ENCODE data around the gene TANGO2.

The TANGO2 gene

DNA sequence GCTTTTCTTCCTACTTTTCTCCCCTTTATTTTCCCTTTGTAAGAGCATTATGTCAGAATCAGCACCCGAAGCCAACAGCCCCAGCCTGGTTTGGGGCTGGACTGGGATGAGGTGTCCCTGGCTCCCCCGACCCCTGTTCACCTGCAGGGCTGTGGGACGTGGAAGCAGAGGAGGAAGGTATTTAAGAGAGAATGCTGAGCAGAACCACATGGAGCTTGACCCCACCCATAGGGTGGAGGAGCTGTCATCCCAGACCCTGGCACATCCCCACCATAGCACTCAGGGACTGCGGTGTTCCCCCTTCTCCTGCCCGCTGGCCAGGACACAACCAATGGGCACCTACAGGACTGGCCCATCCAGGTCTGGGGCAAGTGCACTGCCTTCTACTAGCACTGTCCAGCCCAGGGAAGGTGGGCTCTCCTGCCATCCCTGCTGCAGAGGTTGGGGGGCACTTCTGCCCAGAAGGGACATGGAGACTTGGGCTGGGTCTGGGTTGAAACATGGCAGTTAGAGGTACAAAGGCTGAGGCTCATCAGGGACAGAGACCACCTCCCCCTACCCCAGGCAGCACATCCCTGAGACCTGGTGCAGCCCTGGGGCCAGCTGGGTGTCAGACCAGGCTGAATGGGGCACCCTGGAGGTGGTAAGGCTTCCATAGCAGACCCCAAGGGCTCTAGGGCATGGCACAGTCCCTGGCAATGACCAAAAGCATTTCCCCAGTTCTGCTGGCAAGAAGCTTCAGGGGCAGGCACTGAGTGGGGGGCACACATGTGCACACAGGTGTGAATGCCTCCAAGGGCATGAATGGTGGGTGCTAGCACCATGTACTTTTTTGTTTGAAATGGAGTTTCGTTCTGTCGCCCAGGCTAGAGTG is 19.7 kb downstream of the TANGO2 start:
- H3K4me1 ChIP-seq (ENCODE audit: insufficient read depth, insufficient read length), result peaks cover 4% of the 10 kb centered on the region
- H3K9ac ChIP-seq (ENCODE audit: insufficient read length, low read depth), result no peak overlapping the region
- DNase-seq (ENCODE audit: low read depth, low spot score), result no peak
- H3K9me3 ChIP-seq (ENCODE audit: insufficient read depth, low read length), result no peaks in the 10 kb centered on the region
- H3K36me3 ChIP-seq (ENCODE audit: insufficient read depth, insufficient read length, low read length), result peaks cover 17% of the 10 kb centered on the region
- no peak for TF ChIP-seq YY1 (IDR thresholded peaks at IDR 0.05; ENCODE audit: insufficient read depth, insufficient read length)
- TF ChIP-seq SUZ12 (IDR thresholded peaks at IDR 0.05; ENCODE audit: extremely low read depth, insufficient read depth, insufficient read length), result no peak
- TF ChIP-seq ZNF274 (IDR thresholded peaks at IDR 0.05; ENCODE audit: low read depth, low read length), result no peak
- no peak overlapping the region for H3K4me3 ChIP-seq (ENCODE audit: insufficient read length, low read depth)
- H3K27me3 ChIP-seq (ENCODE audit: insufficient read depth, insufficient read length), result no peaks in the 10 kb centered on the region

DNA sequence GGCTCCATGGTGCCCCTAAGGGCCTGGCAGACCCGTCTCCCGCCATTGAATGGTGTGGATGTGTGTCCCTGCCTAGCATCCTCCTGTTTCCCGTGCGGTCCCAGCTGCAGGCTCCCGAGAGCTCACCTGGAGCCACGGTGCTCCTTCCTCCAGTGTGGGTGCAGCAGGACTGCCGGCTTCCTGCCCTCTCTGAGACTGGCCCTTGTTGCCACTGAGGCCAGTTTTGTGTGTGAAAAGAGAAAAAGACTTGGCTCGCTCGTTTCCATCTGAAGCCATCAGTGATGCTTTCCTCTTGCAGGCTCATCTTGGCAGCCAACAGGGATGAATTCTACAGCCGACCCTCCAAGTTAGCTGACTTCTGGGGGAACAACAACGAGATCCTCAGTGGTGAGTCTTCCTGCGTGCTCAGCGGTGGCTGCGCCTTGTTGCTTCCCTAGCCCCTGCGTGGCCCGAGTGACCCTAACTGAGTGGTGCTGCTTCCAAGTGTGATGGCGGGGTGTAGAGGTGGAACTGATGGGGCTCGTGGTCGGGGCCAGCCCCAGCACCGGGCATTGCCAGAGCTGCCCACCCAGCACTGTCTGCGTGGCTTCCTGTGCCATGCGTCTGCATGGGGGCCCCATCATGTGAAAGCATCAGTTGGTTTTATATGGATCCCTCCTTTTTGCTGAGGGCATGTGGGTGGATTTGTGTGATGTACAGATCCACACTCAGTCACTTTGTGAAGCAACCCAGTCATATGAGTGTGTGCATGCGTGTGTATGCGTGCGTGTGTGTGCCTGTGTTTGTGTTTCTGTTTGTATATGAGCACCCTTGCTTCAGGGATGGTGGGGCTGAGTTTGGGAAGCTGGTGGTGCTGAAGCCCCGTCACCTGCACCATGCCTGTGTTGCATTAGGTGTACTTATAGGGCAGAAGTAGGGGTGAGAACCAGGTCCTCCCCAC is 22.4 kb downstream of the TANGO2 start:
- no peaks in the 10 kb centered on the region for H3K9me3 ChIP-seq (ENCODE audit: insufficient read depth, low read length)
- no peak overlapping the region for H3K4me3 ChIP-seq (ENCODE audit: insufficient read length, low read depth)
- H3K4me1 ChIP-seq (ENCODE audit: insufficient read depth, insufficient read length), result peaks cover 3% of the 10 kb centered on the region
- H3K36me3 ChIP-seq (ENCODE audit: insufficient read depth, insufficient read length, low read length), result peaks cover 11% of the 10 kb centered on the region
- no peak overlapping the region for H3K9ac ChIP-seq (ENCODE audit: insufficient read length, low read depth)
- DNase-seq (ENCODE audit: low read depth, low spot score), result no peak
- no peak for TF ChIP-seq YY1 (IDR thresholded peaks at IDR 0.05; ENCODE audit: insufficient read depth, insufficient read length)
- no peak for TF ChIP-seq SUZ12 (IDR thresholded peaks at IDR 0.05; ENCODE audit: extremely low read depth, insufficient read depth, insufficient read length)
- TF ChIP-seq ZNF274 (IDR thresholded peaks at IDR 0.05; ENCODE audit: low read depth, low read length), result no peak
- no peaks in the 10 kb centered on the region for H3K27me3 ChIP-seq (ENCODE audit: insufficient read depth, insufficient read length)

GRCh38 chr22:20043997-20044342 is 23.1 kb downstream of the TANGO2 start:
- H3K36me3 ChIP-seq (ENCODE audit: insufficient read depth, insufficient read length, low read length), result peaks cover 11% of the 10 kb centered on the region
- H3K9me3 ChIP-seq (ENCODE audit: insufficient read depth, low read length), result peaks cover 2% of the 10 kb centered on the region
- TF ChIP-seq ZNF274 (IDR thresholded peaks at IDR 0.05; ENCODE audit: low read depth, low read length), result no peak
- TF ChIP-seq YY1 (IDR thresholded peaks at IDR 0.05; ENCODE audit: insufficient read depth, insufficient read length), result no peak
- TF ChIP-seq SUZ12 (IDR thresholded peaks at IDR 0.05; ENCODE audit: extremely low read depth, insufficient read depth, insufficient read length), result no peak
- DNase-seq (ENCODE audit: low read depth, low spot score), result no peak
- H3K4me1 ChIP-seq (ENCODE audit: insufficient read depth, insufficient read length), result no peaks in the 10 kb centered on the region
- no peak overlapping the region for H3K4me3 ChIP-seq (ENCODE audit: insufficient read length, low read depth)
- no peak overlapping the region for H3K9ac ChIP-seq (ENCODE audit: insufficient read length, low read depth)
- H3K27me3 ChIP-seq (ENCODE audit: insufficient read depth, insufficient read length), result no peaks in the 10 kb centered on the region

DNA sequence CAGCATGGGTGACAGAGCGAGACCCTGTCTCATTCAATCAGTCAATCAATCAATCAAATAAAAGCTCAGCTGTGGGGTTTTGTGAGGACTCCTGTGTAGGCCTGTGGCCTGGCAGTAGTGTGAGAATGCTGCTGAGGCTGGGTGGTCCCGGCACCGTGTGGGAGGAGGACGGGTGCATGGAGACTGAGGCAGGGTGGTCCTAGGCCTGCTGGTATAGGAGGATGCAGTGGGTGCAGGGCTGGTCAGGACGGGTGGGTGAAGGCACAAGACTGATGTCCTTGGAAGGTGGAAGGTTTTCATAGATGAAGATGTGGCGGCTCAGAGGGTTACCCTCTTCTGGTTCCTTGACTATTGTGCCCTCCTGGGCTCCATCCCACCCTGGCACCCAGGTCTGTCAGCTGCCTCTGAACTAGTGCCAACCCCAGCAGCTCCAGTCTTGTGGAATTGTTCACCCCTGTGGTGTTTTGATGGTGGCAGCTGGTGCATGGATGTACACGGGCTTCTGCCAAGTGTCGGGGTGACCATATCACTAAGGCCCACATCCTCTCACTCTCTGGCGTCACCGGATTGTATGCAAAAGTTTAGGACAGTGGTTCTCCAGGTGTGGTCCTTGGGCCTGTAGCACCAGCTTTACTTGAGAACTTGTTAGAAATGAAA is 23.7 kb downstream of the TANGO2 start:
- Histone ChIP-seq H3K4me1 (ENCODE audit: insufficient read depth, insufficient read length) (no peaks in the 10 kb centered on the region), H3K36me3 (ENCODE audit: insufficient read depth, insufficient read length, low read length) (peaks cover 10% of the 10 kb centered on the region), H3K27me3 (ENCODE audit: insufficient read depth, insufficient read length) (no peaks in the 10 kb centered on the region), H3K9ac (ENCODE audit: insufficient read length, low read depth) (no peak overlapping the region), H3K4me3 (ENCODE audit: insufficient read length, low read depth) (no peak overlapping the region), H3K9me3 (ENCODE audit: insufficient read depth, low read length) (peaks cover 6% of the 10 kb centered on the region)
- no peak for DNase-seq (ENCODE audit: low read depth, low spot score)
- TF ChIP-seq ZNF274 (IDR thresholded peaks at IDR 0.05; ENCODE audit: low read depth, low read length), result no peak
- TF ChIP-seq YY1 (IDR thresholded peaks at IDR 0.05; ENCODE audit: insufficient read depth, insufficient read length), result no peak
- no peak for TF ChIP-seq SUZ12 (IDR thresholded peaks at IDR 0.05; ENCODE audit: extremely low read depth, insufficient read depth, insufficient read length)

GRCh38 chr22:20046730-20047129 is 25.8 kb downstream of the TANGO2 start:
- peaks cover 6% of the 10 kb centered on the region for H3K9me3 ChIP-seq (ENCODE audit: insufficient read depth, low read length)
- H3K9ac ChIP-seq (ENCODE audit: insufficient read length, low read depth), result no peak overlapping the region
- no peaks in the 10 kb centered on the region for H3K27me3 ChIP-seq (ENCODE audit: insufficient read depth, insufficient read length)
- H3K4me1 ChIP-seq (ENCODE audit: insufficient read depth, insufficient read length), result no peaks in the 10 kb centered on the region
- DNase-seq (ENCODE audit: low read depth, low spot score), result no peak
- H3K36me3 ChIP-seq (ENCODE audit: insufficient read depth, insufficient read length, low read length), result peaks cover 7% of the 10 kb centered on the region
- no peak for TF ChIP-seq SUZ12 (IDR thresholded peaks at IDR 0.05; ENCODE audit: extremely low read depth, insufficient read depth, insufficient read length)
- no peak for TF ChIP-seq YY1 (IDR thresholded peaks at IDR 0.05; ENCODE audit: insufficient read depth, insufficient read length)
- TF ChIP-seq ZNF274 (IDR thresholded peaks at IDR 0.05; ENCODE audit: low read depth, low read length), result no peak
- no peak overlapping the region for H3K4me3 ChIP-seq (ENCODE audit: insufficient read length, low read depth)

DNA sequence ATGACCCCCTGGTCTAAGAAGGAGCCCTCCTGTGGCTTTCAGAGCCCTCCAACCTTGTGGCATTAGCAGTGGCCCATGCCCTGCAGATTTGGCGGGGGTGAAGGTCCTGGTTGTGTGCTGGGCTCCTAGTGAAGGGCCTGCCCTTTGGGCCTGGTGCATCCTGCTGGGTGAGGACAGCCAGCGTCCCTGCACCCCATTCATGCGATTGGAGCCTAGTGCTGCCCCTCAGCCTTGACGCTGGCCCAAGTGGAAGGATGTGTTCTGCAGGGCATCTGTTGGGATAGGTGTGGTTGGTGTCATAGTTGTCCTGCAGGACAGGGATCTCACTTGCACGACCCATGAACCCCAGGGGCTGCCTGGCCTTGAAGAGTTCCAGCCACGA is 31.0 kb downstream of the TANGO2 start:
- Histone ChIP-seq H3K9me3 (ENCODE audit: insufficient read depth, low read length) (peaks cover 6% of the 10 kb centered on the region), H3K4me3 (ENCODE audit: insufficient read length, low read depth) (no peak overlapping the region), H3K27me3 (ENCODE audit: insufficient read depth, insufficient read length) (no peaks in the 10 kb centered on the region), H3K4me1 (ENCODE audit: insufficient read depth, insufficient read length) (no peaks in the 10 kb centered on the region), H3K9ac (ENCODE audit: insufficient read length, low read depth) (no peak overlapping the region), H3K36me3 (ENCODE audit: insufficient read depth, insufficient read length, low read length) (peaks cover 13% of the 10 kb centered on the region)
- DNase-seq (ENCODE audit: low read depth, low spot score), result no peak
- TF ChIP-seq SUZ12 (IDR thresholded peaks at IDR 0.05; ENCODE audit: extremely low read depth, insufficient read depth, insufficient read length) (no peak), YY1 (IDR thresholded peaks at IDR 0.05; ENCODE audit: insufficient read depth, insufficient read length) (no peak), ZNF274 (IDR thresholded peaks at IDR 0.05; ENCODE audit: low read depth, low read length) (no peak)
